SK-N-MC (cell line): ENCODE measurements around the gene BICD1.

Source experiments
- EZH2 ChIP-seq: fragments of 200-600 bp; sonication (generic); IDR thresholded peaks from one replicate; pipeline ENCODE4 v1.6.1; 2017; ENCODE audit warnings: antibody characterized with exemption
- FOXP2 ChIP-seq: optimal IDR thresholded peaks from 2 replicates; pipeline ENCODE3; 2011; ENCODE audit warnings: mild to moderate bottlenecking, moderate library complexity; ENCODE audit not compliant: insufficient read depth; ENCODE audit errors: extremely low read length, control extremely low read depth
- POLR2AphosphoS5 ChIP-seq: IDR thresholded peaks from 2 replicates; pipeline ENCODE4 v1.6.1; 2012; ENCODE audit warnings: mild to moderate bottlenecking, low read depth, low read length, borderline replicate concordance

GRCh38 chr12:32309811-32310736 lies 203.4 kb downstream of the BICD1 start:
- no peak for TF ChIP-seq POLR2AphosphoS5
- TF ChIP-seq EZH2 = no peak
- no peak for TF ChIP-seq FOXP2
